Measurements from ENCODE around the gene PDILT.

Gene PDILT

DNA sequence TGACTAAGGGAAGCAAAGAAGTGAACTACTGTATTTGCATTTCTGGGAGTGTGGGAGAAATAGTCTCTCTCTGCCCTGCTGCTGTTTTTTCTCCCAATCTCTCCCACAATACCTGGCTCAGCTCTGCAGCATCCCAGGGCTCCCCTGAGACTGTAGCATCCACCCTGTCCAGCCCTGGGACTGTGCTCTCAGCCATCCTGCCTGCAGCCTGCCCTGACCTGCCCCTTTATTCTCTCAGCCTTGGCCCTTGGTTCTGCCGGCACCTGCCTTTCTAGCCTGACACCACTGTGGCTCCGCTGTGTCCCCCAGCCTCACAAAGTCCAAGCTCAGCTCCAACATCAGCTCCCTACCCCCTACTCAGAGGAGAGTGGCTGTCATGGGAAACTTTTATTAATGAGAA lies 1.9 kb downstream of the PDILT start:
- no peak for DNase-seq (ENCODE audit: low read depth)
- H3K4me3 ChIP-seq (ENCODE audit: low read depth, low read length): no peak overlapping the region
- TF ChIP-seq, protein P1, sequence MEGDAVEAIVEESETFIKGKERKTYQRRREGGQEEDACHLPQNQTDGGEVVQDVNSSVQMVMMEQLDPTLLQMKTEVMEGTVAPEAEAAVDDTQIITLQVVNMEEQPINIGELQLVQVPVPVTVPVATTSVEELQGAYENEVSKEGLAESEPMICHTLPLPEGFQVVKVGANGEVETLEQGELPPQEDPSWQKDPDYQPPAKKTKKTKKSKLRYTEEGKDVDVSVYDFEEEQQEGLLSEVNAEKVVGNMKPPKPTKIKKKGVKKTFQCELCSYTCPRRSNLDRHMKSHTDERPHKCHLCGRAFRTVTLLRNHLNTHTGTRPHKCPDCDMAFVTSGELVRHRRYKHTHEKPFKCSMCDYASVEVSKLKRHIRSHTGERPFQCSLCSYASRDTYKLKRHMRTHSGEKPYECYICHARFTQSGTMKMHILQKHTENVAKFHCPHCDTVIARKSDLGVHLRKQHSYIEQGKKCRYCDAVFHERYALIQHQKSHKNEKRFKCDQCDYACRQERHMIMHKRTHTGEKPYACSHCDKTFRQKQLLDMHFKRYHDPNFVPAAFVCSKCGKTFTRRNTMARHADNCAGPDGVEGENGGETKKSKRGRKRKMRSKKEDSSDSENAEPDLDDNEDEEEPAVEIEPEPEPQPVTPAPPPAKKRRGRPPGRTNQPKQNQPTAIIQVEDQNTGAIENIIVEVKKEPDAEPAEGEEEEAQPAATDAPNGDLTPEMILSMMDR (IDR thresholded peaks at IDR 0.05; ENCODE audit: low read depth, low read length, missing control alignments): no peak

DNA sequence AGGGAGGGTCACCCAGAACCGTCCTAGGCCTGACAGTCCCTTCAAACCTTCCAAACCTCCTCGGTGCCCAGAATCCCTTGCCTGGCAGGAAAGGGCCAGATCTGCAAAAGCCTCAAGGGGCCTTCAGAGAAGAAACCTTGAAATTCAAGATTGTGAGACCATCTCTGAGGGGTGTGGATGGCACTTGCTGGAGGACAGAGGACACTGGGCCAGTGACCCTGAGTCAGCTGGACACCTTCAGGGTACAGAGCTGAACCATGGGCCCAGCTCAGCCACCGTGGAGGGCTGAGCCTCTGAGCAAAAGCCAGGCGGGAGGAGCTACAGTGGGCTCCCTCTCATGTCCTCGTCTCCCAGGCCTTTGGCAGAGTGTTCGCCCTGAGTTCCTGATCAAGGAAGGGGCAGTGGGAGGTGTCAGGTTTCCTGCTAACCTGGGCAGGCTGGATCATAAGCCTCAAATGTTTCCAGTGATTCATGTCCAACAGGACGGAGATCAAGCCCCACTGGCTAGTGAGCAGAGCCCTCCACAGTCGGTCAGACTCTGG lies 3.0 kb downstream of the PDILT start:
- DNase-seq (ENCODE audit: low read depth): no peak
- TF ChIP-seq, protein P1 (IDR thresholded peaks at IDR 0.05; ENCODE audit: low read depth, low read length, missing control alignments): no peak
- H3K4me3 ChIP-seq (ENCODE audit: low read depth, low read length): no peak overlapping the region

DNA sequence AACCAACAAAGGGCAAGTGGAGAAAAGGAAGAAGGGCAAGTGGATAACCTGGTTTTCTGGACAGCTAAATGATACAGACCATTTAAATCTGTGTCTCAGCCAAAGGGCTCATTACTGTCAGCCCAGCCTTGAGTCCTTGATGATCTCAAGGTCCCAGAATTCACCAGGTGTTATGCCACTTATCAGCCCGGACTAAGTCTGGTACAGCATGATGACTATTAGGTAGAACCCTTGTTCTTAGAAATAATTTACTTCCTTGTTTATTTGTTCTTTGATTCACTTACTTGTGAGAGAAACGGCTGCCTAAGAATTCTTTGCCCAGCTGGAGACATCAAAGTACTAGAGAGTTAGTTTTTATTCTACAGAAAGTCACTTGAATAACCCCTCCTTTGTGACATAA lies 3.5 kb downstream of the PDILT start:
- no peak for DNase-seq (ENCODE audit: low read depth)
- TF ChIP-seq, protein P1 (IDR thresholded peaks at IDR 0.05; ENCODE audit: low read depth, low read length, missing control alignments): no peak
- H3K4me3 ChIP-seq (ENCODE audit: low read depth, low read length): no peak overlapping the region

DNA sequence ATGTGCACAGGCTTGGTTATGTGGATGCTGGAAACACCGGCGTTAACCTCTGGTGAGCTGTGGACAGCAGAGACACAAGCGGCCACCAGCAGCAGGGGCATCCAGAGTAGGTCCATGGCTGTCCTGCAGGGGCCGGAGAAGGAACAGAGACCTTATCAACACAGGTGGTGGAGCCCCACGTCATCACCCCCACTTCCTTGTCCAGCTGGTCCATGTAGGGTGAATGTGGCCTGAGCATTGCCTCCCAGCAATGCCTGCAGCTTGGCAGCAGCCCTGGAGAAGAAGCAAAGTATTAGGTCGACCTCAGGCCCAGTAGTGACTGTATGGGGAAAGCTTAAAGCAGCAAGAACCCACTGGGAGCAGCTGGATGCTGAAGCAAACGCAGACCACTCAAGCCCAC lies 5.4 kb downstream of the PDILT start:
- H3K4me3 ChIP-seq (ENCODE audit: low read depth, low read length): no peak overlapping the region
- TF ChIP-seq, protein P1 (IDR thresholded peaks at IDR 0.05; ENCODE audit: low read depth, low read length, missing control alignments): no peak
- DNase-seq (ENCODE audit: low read depth): no peak

- no peak overlapping the region for H3K4me3 ChIP-seq (ENCODE audit: low read depth, low read length)
- no peak for DNase-seq (ENCODE audit: low read depth)
- TF ChIP-seq, protein P1 (IDR thresholded peaks at IDR 0.05; ENCODE audit: low read depth, low read length, missing control alignments): no peak
Measured at GRCh38 chr16:20398603-20399002, 5.9 kb downstream of the PDILT start.

DNA sequence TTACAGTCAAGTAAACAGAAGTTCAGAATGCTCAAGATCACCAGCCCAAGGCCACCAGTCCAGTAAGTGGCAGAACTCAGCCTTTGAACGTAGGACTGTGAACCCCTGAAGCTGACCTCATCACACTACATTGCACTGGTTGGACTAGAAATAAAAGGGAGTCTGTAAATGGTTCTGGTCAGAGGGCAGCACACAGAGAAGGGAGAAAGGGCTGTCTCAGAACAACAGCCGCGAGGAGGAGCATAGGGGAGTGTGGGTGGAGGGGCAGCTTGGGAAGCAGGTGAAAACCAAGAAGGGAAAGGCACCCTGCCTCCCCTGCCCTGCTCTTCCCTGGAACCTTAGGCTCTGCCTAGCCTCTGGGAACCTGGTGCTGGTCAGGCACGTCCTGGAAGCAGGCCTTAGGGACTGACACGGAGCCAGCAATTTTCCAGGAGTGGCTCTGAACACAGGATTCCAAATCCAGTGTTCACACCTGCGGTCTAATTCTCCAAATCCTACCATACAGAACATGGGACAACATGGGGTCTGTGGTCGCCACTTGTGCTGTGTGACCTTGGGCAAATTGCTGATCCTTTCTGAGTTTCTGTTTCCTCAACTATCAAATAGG lies 7.0 kb downstream of the PDILT start:
- TF ChIP-seq, protein P1 (IDR thresholded peaks at IDR 0.05; ENCODE audit: low read depth, low read length, missing control alignments): no peak
- no peak overlapping the region for H3K4me3 ChIP-seq (ENCODE audit: low read depth, low read length)
- DNase-seq (ENCODE audit: low read depth): no peak

DNA sequence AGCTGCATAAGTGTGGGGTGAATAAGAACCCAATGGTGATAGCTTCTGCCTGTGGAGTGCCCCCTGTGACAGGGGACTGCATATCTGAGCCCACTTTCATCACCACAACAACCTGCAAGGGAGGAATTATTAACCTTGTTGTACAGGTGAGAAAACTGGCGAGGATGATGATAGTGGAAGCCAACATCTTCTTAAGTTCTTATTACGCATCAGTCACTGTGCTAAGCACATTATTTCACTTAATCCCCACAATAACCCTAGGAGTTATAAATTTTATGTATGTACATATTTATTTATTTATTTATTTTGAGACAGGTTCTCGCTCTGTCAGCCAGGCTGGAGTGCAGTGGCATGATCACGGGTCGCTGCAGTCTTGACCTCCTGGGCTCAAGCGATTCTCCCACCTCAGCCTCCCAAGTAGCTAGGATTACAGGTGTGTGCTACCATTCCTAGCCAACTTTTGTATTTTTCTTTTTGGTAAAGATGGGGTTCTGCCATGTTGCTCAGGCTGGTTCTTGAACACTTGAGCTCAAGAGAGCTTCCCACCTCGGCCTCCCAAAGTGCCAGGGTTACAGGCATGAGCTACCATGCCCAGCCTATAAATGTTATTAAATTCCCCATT lies 7.6 kb downstream of the PDILT start:
- TF ChIP-seq, protein P1 (IDR thresholded peaks at IDR 0.05; ENCODE audit: low read depth, low read length, missing control alignments): no peak
- no peak for DNase-seq (ENCODE audit: low read depth)
- no peak overlapping the region for H3K4me3 ChIP-seq (ENCODE audit: low read depth, low read length)
